HG03354 (cell line): ENCODE data around the gene RGCC.

Source experiments
- ATAC-seq: cut with Tn5 transposase; IDR thresholded peaks from one replicate; pipeline ENCODE4 v1.9.1; 2021; ENCODE audit warnings: mild to moderate bottlenecking; ENCODE audit not compliant: unreplicated experiment, poor library complexity, severe bottlenecking

The RGCC gene

GRCh38 chr13:41511827-41512226 lies 54.5 kb downstream of the RGCC start:
- ATAC-seq, result no peak

- ATAC-seq, result no peak
Measured at GRCh38 chr13:41512441-41512840, 55.1 kb downstream of the RGCC start.

- no peak for ATAC-seq
Measured at GRCh38 chr13:41513600-41513999, 56.2 kb downstream of the RGCC start.

- ATAC-seq, result no peak
Measured at GRCh38 chr13:41514853-41515395, 57.6 kb downstream of the RGCC start.

- no peak for ATAC-seq
Measured at GRCh38 chr13:41515491-41516139, 58.3 kb downstream of the RGCC start.

- no peak for ATAC-seq
Measured at GRCh38 chr13:41516166-41516565, 58.8 kb downstream of the RGCC start.

- ATAC-seq, result no peak
Measured at GRCh38 chr13:41516760-41517159, 59.4 kb downstream of the RGCC start.

GRCh38 chr13:41520016-41520659 lies 62.8 kb downstream of the RGCC start:
- no peak for ATAC-seq
